Kidney (tissue), 14 donors: ENCODE data around the gene SORT1. TPM values are rescaled to one million over a fixed set of nuclear protein-coding genes. Genes with fewer than 3 reads are reported as not detected.

Experiments
- DNase-seq, 5 donors: peaks; one replicate each; pipeline ENCODE4 v3.0.0-alpha.2; 2013 to 2020
- FAIRE-seq: peaks from 2 replicates; lab custom pipeline; 2012; peaks lifted over from hg19 to GRCh38; lab: Jason Lieb, UNC
- H3K27ac ChIP-seq, 2 donors: one replicate each; pipeline ENCODE4 v1.7.0; 2013; ENCODE audit warnings: low read depth in 2 of 2, low read length in 2 of 2, inconsistent platforms in 1 of 2
- H3K27me3 ChIP-seq: one replicate; pipeline ENCODE4 v1.7.1; 2013; ENCODE audit warnings: low read length, inconsistent platforms; ENCODE audit not compliant: control insufficient read depth, insufficient read depth
- H3K36me3 ChIP-seq, 3 donors: one replicate each; pipeline versions ENCODE4 v1.7.0 to v1.7.1; 2013; ENCODE audit warnings: low read length in 3 of 3, control low read depth in 1 of 3, inconsistent platforms in 1 of 3; ENCODE audit not compliant: insufficient read depth in 3 of 3, control insufficient read depth in 2 of 3
- H3K4me1 ChIP-seq, 3 donors: one replicate each; pipeline versions ENCODE4 v1.7.0 to v1.7.1; 2013; ENCODE audit warnings: low read length in 3 of 3, inconsistent platforms in 1 of 3, low read depth in 1 of 3; ENCODE audit not compliant: control insufficient read depth in 2 of 3, insufficient read depth in 2 of 3
- H3K4me3 ChIP-seq, 3 donors: one replicate each; pipeline versions ENCODE4 v1.7.0 to v1.8.1; 2013; ENCODE audit warnings: low read length in 3 of 3, control low read depth in 1 of 3, inconsistent platforms in 1 of 3
- H3K9ac ChIP-seq, 3 donors: one replicate each; pipeline versions ENCODE4 v1.7.0 to v1.7.1; 2013; ENCODE audit warnings: low read length in 3 of 3, control low read depth in 1 of 3, inconsistent platforms in 1 of 3
- H3K9me3 ChIP-seq, 3 donors: one replicate each; pipeline versions ENCODE4 v1.7.0 to v1.7.1; 2013; ENCODE audit warnings: low read length in 3 of 3, control low read depth in 1 of 3, inconsistent platforms in 1 of 3; ENCODE audit not compliant: control insufficient read depth in 2 of 3, insufficient read depth in 1 of 3
- CTCF ChIP-seq: IDR thresholded peaks from 3 replicates; pipeline ENCODE4 v1.5.1; 2012; ENCODE audit warnings: mild to moderate bottlenecking, moderate library complexity, borderline replicate concordance; ENCODE audit not compliant: insufficient read depth; ENCODE audit errors: extremely low read depth
- intact Hi-C: fragments of 100-400 bp; cut with DNase I; formaldehyde crosslinking; loops from one replicate; pipeline ENCODE4 v1.11.1; 2022
- polyA plus RNA-seq: library from polyadenylated mRNA; stranded (reverse); fragments of 350-450 nt; fragmentation: Illumina TruSeq; extraction: RNeasy Lipid Tissue Mini Kit (QIAGEN cat#74804); gene quantifications from one replicate; pipeline ENCODE4 v1.2.3, GENCODE V29; 2014; ENCODE audit warnings: low read depth, low replicate concordance; ENCODE audit not compliant: insufficient read depth
- total RNA-seq: library from RNA; stranded (reverse); fragmentation: NEBNext Ultra II Directional; extraction: Animal tissue kit (Norgen Biotek cat#: 25700); gene quantifications from one replicate; pipeline ENCODE4 v1.2.1, GENCODE V29; 2021
- donor health status: control.
- donor health status: control.
- donor health status: control.
- donor health status: control.
- donor health status: control.
- donor health status: DM: yes; HTN: yes; CAD: no.
- donor health status: Normal renal cell carcinoma (clear cell type).

Gene SORT1
- total and polyA plus RNA-seq, 2 donors from 2014 or later: 33.5 to 169 TPM

GRCh38 chr1:109426281-109427170, 28.8 kb upstream of the SORT1 start, which contains the start of gene PSMA5:
Gene PSMA5, minus strand, starts transcription at chr1:109426448. Its CDS starts 118 bp downstream, at chr1:109426330.
- Histone ChIP-seq H3K27ac (peak within 1 kb of the TSS; percentile 85 to 92), H3K27me3 (no peaks in the 10 kb centered on the region), H3K9me3 (no peaks in the 10 kb centered on the region), H3K36me3 (no peaks in the 10 kb centered on the region), H3K4me1 (peaks cover 4 to 8% (median 6%) of the 10 kb centered on the region in 3 donors), H3K9ac (peak within 1 kb of the TSS; percentile 78 to 94 (median 91)), H3K4me3 (peak within 1 kb of the TSS; percentile 63 to 94 (median 92))
- FAIRE-seq (peak; percentile 92), DNase-seq (peak; percentile 97 to 99 (median 99))
- intact Hi-C loops: loop anchor here (10.0 kb wide), 1 partner anchor 98 kb away; no protein-coding TSS in a partner anchor
- TF ChIP-seq CTCF: peak; percentile 16

GRCh38 chr1:109425391-109426280, 27.9 kb upstream of the SORT1 start:
- Histone ChIP-seq H3K9me3 (no peaks in the 10 kb centered on the region), H3K4me3 (peak overlapping the region; percentile 63 to 94 (median 92)), H3K27me3 (no peaks in the 10 kb centered on the region), H3K4me1 (peaks cover 4 to 8% (median 6%) of the 10 kb centered on the region in 3 donors), H3K36me3 (peaks cover 0 to 4% (median 2%) of the 10 kb centered on the region in 3 donors), H3K27ac (peak overlapping the region; percentile 56 to 79), H3K9ac (peak overlapping the region; percentile 7 to 91 (median 91))
- intact Hi-C loops: loop anchor here (10.0 kb wide), 1 partner anchor 99 kb away; no protein-coding TSS in a partner anchor
- DNase-seq (peak in 1 of 5 donors; percentile 51), FAIRE-seq (no peak)
- no peak for TF ChIP-seq CTCF

GRCh38 chr1:109423498-109423897, 25.8 kb upstream of the SORT1 start:
- Histone ChIP-seq H3K27me3 (no peaks in the 10 kb centered on the region), H3K9ac (no peak overlapping the region), H3K4me3 (no peak overlapping the region), H3K36me3 (peaks cover 0 to 11% (median 2%) of the 10 kb centered on the region in 3 donors), H3K9me3 (no peaks in the 10 kb centered on the region), H3K4me1 (peaks cover 4 to 8% (median 6%) of the 10 kb centered on the region in 3 donors), H3K27ac (no peak overlapping the region)
- DNase-seq (no peak), FAIRE-seq (no peak)
- intact Hi-C loops: loop anchor here (10.0 kb wide), 1 partner anchor 101 kb away; no protein-coding TSS in a partner anchor
- TF ChIP-seq CTCF: no peak
